Ishikawa (cell line): ENCODE measurements around the gene CACNA1E.

Source experiments
- CEBPB ChIP-seq: IDR thresholded peaks from 2 replicates; pipeline ENCODE4 v1.6.1; 2012
- CREB1 ChIP-seq: IDR thresholded peaks from 2 replicates; pipeline ENCODE4 v1.6.1; 2012; ENCODE audit warnings: low read depth
- EP300 ChIP-seq: IDR thresholded peaks from 2 replicates; pipeline ENCODE4 v1.6.1; 2012; ENCODE audit warnings: borderline replicate concordance
- FOXM1 ChIP-seq: IDR thresholded peaks from 2 replicates; pipeline ENCODE4 v1.6.1; 2012; ENCODE audit warnings: low read depth, borderline replicate concordance
- NFIC ChIP-seq: IDR thresholded peaks from 2 replicates; pipeline ENCODE4 v1.6.1; 2012
- RAD21 ChIP-seq: IDR thresholded peaks from 2 replicates; pipeline ENCODE4 v1.6.1; 2012; ENCODE audit warnings: low read depth
- TAF1 ChIP-seq: IDR thresholded peaks from 2 replicates; pipeline ENCODE4 v1.6.1; 2012; ENCODE audit warnings: low read depth, mild to moderate bottlenecking
- TEAD4 ChIP-seq: IDR thresholded peaks from 2 replicates; pipeline ENCODE4 v1.6.1; 2012
- YY1 ChIP-seq: IDR thresholded peaks from 2 replicates; pipeline ENCODE4 v1.6.1; 2012; ENCODE audit warnings: low read depth
- ZBTB7A ChIP-seq: IDR thresholded peaks from 2 replicates; pipeline ENCODE4 v1.6.1; 2012; ENCODE audit warnings: low read depth
- TF ChIP-seq, protein P1 (sequence below): IDR thresholded peaks from 2 replicates; pipeline ENCODE4 v1.6.1; 2012; ENCODE audit warnings: low read depth, mild to moderate bottlenecking
- TF ChIP-seq, protein P2 (sequence below): IDR thresholded peaks from 2 replicates; pipeline ENCODE4 v1.6.1; 2012
- TF ChIP-seq, protein P3 (sequence below): IDR thresholded peaks from 2 replicates; pipeline ENCODE4 v1.6.1; 2012

DNA sequence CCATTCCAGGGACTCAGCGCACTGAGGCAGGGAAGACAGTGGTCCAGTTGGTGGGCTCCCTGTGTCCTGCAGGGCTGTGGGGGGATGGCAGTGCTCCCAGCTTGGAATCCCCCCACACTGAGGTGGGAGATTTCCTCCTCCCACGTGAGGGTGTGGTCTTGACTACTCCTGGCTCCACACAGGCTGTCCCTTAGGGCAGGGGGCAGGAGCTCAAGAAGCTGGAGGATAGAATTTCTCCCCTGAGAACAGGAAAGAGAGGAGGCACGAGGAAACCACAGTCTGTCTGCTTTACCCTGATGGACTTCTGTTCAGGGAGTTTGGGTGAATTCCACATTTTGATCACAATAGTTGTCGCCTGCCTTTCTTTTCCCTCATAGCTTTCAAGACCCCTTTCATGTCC lies 62.1 kb downstream of the CACNA1E start:
- TF ChIP-seq, protein P1, sequence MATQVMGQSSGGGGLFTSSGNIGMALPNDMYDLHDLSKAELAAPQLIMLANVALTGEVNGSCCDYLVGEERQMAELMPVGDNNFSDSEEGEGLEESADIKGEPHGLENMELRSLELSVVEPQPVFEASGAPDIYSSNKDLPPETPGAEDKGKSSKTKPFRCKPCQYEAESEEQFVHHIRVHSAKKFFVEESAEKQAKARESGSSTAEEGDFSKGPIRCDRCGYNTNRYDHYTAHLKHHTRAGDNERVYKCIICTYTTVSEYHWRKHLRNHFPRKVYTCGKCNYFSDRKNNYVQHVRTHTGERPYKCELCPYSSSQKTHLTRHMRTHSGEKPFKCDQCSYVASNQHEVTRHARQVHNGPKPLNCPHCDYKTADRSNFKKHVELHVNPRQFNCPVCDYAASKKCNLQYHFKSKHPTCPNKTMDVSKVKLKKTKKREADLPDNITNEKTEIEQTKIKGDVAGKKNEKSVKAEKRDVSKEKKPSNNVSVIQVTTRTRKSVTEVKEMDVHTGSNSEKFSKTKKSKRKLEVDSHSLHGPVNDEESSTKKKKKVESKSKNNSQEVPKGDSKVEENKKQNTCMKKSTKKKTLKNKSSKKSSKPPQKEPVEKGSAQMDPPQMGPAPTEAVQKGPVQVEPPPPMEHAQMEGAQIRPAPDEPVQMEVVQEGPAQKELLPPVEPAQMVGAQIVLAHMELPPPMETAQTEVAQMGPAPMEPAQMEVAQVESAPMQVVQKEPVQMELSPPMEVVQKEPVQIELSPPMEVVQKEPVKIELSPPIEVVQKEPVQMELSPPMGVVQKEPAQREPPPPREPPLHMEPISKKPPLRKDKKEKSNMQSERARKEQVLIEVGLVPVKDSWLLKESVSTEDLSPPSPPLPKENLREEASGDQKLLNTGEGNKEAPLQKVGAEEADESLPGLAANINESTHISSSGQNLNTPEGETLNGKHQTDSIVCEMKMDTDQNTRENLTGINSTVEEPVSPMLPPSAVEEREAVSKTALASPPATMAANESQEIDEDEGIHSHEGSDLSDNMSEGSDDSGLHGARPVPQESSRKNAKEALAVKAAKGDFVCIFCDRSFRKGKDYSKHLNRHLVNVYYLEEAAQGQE, result no peak
- no peak for TF ChIP-seq CEBPB
- TF ChIP-seq FOXM1, result no peak
- TF ChIP-seq EP300, result no peak
- TF ChIP-seq, protein P2, sequence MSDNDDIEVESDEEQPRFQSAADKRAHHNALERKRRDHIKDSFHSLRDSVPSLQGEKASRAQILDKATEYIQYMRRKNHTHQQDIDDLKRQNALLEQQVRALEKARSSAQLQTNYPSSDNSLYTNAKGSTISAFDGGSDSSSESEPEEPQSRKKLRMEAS, result no peak
- TF ChIP-seq RAD21, result no peak
- TF ChIP-seq ZBTB7A, result no peak
- TF ChIP-seq TAF1, result no peak
- TF ChIP-seq TEAD4, result no peak
- TF ChIP-seq, protein P3, sequence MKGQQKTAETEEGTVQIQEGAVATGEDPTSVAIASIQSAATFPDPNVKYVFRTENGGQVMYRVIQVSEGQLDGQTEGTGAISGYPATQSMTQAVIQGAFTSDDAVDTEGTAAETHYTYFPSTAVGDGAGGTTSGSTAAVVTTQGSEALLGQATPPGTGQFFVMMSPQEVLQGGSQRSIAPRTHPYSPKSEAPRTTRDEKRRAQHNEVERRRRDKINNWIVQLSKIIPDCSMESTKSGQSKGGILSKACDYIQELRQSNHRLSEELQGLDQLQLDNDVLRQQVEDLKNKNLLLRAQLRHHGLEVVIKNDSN, result no peak
- no peak for TF ChIP-seq NFIC
- no peak for TF ChIP-seq YY1
- no peak for TF ChIP-seq CREB1
